C1 segment of cervical spinal cord (tissue), 14 donors: ENCODE data around the gene TNPO3.
A peak's percentile ranks its signal among the peaks of the same experiment; 100 is the strongest.

Experiments
- DNase-seq, 14 donors: peaks; one replicate each; lab custom pipeline; 2025; lab: John Stamatoyannopoulos, UW

The TNPO3 gene

GRCh38 chr7:129054438-129055293 lies at the start of gene TNPO3:
TNPO3 (minus strand) TSS chr7:129055111; CDS start chr7:129054770, 341 bp downstream.
- peak; percentile 76 to 95 (median 90) for DNase-seq

- DNase-seq, result no peak
Measured at GRCh38 chr7:129103561-129104324, 48.8 kb upstream of the TNPO3 start.

DNA sequence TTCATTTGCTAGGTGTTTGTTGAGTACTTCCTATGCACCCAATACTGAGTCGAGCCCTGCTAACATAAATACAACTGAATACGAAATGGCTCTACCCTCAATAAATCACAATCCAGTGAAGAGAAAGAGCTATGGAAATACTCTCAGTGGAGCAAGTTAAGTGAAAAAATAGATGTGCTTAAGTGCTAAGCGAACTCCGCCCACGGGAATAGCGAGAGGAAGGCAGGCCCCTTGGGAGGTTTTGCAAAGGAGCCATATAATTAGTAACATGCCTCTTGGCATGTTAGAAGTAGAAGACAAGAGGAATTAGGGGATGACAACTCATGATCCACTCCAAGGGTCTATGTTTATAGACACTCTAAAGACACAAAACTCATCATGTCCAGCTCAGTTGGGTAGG lies 46.8 kb upstream of the TNPO3 start:
- DNase-seq, result no peak

DNA sequence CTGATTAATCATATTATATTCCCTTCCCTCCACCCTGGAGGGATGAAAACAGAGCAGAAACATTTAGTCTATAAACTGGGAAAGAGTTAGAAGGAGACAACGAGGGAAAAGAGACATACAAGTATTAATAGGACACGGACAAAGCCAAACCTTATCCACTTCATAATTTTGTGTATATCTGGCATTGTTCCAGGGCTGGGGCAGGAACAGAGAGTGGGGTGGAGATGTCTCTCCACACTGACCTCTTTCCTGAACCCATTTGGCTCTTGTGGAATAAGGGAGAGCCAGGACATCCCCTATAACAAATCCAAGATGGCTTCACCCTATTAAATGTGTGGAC lies 45.9 kb upstream of the TNPO3 start:
- no peak for DNase-seq

DNA sequence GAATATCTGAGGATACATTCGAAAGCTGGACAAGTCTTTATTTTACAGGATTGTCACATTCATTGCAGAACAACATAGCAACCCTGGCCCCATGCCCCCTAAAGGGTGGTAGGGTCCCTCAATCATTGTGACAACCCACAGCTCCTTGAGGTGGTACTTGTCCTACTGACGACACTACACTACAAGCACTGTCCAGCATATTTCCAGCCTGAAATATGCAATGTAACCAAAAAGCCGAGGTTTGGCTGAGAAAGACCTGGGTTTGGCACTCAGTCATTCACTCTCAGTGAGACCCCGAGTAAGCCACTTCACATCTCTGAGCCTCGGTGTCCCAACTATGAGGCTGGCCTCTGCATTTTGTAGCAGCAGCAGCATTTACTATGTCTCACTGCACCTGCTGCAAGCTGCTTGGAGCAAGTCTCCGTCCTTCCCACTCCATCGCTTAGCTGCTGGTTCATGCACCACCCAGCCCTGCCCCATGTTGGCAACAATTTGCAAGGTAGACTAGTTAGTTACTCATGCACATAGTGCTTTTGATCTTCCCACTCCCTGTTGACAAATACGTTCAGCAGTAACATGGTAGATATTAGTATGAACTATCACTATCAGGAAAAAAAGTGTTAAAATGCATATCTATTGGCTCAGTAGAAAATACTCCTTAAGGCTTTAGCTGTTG lies 43.6 kb upstream of the TNPO3 start:
- DNase-seq, result no peak

- no peak for DNase-seq
Measured at GRCh38 chr7:129095258-129095657, 40.3 kb upstream of the TNPO3 start.

DNA sequence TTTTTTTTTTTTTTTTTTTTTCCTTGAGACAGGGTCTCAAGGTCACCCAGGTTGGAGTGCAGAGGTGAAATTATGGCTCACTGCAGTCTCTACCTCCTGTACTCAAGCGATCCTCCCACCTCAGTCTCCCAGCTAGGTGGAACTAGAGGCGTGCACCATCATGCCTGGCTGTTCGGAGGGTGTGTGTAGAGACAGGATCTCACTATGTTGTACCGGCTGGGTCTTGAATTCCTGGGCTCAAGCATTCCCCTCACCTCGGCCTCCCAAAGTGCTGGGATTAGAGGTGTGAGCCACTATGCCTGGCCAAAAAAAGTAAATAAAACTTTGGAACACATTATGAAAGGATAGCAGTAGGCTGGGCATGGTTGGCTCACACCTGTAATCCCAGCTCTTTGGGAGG lies 39.6 kb upstream of the TNPO3 start:
- DNase-seq, result no peak

GRCh38 chr7:129093867-129094456 lies 39.1 kb upstream of the TNPO3 start:
- no peak for DNase-seq

DNA sequence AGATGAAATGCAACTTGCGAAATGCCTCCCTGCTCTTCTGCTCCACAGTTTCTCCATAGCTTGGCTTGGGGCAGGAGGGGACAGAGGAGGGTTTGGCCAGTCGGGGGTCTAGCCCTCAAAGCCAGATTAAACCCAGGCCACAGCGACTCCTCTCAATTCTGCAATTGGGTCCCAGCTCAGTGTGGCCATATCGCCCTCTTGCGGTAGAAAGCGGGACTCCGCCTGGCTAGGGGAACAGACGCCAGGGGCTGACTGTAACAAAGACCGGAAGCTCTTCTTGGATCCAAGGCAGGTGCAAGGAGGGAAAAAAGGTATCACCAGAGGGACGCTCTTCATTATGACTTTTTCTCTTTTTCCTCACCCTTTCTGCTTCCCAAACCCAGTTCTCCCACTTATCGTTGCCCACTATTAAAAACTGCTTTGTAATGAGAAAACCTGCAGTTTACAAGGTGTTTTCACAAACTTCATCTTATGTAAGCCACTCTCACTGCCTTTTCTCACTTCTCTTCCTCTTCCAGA lies 36.6 kb upstream of the TNPO3 start:
- peak in 13 of 14 donors; percentile 3 to 81 (median 42) for DNase-seq

DNA sequence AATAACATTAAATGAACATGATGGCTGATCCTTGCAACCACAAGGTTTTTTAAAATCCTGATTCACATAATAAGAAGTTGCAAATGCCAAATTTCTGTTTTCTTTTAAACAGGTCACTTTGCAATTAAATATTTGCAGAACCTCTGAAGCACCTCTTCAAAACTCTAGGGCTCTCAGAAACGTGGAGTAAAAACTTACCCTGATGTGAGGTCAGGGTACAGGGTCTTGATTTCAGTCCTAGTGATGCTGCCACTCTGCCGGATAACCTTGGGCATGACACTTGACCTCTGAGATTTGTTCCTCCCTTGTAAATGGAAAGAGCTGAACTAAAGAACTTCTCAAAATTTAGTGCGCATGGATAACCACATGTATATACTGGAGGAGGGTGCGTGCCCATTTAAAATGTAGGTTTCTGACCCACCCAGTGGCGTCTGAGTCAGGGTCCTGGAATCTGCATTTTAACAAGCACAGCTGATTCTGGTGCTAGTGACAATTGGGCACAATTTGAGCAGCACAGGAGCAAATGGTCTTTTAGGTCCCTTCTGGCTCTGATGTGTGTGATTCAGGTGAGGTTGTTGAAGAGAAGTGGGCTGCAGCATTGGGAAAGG lies 35.5 kb upstream of the TNPO3 start:
- DNase-seq, result no peak

- DNase-seq, result no peak
Measured at GRCh38 chr7:129089521-129090212, 34.8 kb upstream of the TNPO3 start.

DNA sequence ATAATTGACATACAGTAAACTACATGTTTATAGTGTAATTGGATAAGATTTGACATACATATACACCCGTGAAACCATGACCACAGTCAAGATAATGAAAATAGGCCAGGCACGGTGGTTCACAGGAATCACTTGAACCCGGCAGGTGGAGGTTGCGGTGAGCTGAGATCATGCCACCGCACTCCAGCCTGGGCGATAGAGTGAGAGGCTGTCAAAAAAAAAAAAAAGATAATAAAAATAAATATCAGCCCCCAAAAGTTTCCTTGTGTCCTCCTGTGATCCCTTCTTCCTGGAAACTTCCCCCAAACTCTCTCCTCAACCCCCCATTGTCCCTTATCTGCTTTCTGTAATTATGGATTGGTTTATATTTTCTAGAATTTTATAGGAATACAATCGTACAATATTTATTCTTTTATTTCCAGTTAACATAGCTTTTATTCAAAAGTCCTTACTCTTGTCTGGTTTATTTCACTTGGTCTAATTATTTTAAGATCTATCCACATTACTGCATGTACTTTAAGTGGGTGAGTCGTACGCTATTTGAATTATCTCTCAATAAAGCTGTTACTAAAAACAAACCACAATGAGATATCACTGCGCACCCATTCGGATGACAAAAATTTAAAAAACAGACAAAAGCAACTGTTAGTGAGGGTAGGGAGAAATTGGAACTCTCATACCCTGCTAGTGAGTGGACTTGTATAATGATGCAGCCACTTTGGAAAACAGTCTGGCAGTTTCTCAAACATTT lies 30.1 kb upstream of the TNPO3 start:
- DNase-seq, result no peak

- no peak for DNase-seq
Measured at GRCh38 chr7:129083525-129083924, 28.6 kb upstream of the TNPO3 start.

DNA sequence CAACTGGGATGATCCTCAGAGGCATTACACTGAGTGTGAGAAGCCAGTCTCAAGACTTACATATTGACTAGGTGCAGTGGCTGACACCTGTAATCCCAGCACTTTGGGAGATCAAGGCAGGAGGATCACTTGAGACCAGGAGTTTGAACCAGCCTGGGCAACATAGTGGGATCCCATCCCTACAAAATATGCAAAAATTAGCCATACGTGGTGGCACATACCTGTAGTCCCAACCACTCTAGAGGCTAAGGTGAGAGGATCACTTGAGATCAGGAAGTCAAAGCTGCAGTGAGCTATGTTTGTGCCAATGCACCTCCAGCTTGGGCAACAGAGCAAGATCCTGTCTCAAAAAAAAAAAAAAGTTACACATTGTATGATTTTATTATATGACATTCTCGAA lies 23.5 kb upstream of the TNPO3 start:
- DNase-seq, result no peak

DNA sequence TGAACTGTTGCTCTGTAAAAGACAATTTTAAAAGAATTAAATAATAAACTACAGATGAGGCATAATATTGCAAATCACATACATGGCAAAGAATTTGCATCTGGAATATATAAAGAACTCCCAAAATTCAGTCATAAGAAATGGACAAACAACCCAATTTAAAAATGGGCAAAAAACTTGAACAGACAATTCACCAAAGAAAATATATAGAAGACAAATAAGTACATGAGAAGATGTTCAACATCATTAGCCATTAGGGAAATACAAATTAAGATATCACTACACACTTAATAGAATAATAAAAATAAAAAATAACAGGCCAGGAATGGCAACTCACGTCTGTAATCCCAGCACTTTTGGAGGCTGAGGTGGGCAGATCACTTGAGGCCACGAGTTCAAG lies 22.0 kb upstream of the TNPO3 start:
- DNase-seq, result no peak

DNA sequence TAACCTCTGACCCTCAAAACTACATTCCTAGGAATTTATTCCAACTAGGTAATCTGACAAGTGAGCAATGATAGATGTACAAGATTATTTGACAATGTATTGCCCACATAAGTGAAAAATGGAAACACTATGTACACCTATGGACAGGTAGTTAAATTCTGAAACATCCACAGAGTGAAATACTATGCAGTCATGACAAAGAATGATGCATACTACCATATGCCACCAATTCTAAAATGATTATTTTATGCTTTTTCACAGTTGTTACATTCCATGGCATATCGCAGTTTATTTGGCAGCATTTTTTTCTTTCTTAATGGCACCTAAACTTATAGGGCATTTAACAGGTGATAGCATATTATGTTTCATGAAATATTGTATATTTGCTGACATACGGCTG lies 20.1 kb upstream of the TNPO3 start:
- no peak for DNase-seq

- DNase-seq, result no peak
Measured at GRCh38 chr7:129074361-129074871, 19.5 kb upstream of the TNPO3 start.

DNA sequence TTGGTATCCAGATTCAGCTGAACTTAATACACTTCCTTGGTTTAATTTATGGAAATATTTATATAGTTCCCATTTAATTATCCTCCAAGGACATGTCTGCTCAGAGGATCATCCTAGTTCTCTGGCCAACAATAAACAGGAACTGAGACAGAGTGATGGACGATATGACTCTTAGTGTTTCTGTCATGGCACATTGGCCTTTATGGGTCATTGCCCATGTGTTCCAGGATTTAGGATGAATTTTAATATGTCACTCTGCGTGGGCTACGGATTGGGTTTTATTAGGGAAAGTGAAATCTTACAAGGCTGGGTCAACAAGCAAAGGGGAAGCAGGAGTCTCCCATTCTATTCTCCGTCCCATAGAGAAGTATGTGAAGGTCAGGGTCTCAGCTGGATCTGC lies 18.8 kb upstream of the TNPO3 start:
- no peak for DNase-seq

DNA sequence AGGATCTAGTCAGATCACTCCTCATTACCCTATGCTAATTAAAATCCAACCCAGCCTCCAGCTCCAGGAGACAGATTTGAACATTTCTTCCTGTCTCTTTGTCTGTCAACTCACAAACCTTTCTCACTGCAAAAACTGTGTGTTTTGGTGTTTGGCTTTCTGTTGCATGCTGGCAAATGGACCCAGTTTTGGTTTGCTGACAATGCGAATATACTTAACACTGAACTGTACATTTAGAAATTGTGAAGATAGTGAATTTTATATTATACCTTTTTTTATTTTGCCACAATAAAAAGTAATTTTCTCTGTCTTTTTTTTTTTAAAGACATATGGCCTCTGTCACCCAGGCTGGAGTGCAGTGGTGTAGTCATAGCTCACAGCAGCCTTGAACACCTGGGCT lies 18.3 kb upstream of the TNPO3 start:
- DNase-seq, result no peak

DNA sequence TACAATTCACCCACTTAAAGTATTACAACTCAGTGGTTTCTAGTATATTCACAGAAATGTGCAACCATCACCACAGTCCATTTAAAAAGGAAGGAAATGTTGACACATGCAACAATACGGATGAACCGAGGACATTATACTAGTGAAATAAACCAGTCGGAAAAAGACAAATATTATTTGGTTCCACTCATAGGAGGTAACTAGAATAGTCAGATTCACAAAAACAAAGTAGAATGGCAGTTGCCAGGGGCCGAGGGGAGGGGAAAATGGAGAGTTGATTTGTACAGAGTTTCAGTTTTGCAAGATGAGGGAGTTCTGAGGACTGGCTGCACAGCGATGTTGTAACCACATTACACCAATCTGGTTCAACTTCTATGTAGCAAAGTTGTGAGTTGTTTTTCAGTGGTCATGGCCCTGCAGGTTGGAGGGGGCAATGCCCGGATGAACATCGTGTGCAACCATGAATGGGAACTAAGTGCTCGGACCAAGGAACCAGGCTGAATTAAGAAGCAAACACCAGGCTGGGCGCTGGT lies 17.6 kb upstream of the TNPO3 start:
- no peak for DNase-seq
